NCI-H187 (cell line): Measurements from ENCODE around the gene BSND.

Experiments
- DNase-seq, 2 experiments: peaks; one replicate each; lab custom pipeline; 2025; lab: John Stamatoyannopoulos, UW

Gene BSND

GRCh38 chr1:55045430-55045829 is 46.7 kb downstream of the BSND start:
- DNase-seq = no peak

- no peak for DNase-seq
Observed at GRCh38 chr1:55046871-55047270, 48.1 kb downstream of the BSND start.

GRCh38 chr1:55047611-55048010 is 48.9 kb downstream of the BSND start:
- DNase-seq = no peak

DNA sequence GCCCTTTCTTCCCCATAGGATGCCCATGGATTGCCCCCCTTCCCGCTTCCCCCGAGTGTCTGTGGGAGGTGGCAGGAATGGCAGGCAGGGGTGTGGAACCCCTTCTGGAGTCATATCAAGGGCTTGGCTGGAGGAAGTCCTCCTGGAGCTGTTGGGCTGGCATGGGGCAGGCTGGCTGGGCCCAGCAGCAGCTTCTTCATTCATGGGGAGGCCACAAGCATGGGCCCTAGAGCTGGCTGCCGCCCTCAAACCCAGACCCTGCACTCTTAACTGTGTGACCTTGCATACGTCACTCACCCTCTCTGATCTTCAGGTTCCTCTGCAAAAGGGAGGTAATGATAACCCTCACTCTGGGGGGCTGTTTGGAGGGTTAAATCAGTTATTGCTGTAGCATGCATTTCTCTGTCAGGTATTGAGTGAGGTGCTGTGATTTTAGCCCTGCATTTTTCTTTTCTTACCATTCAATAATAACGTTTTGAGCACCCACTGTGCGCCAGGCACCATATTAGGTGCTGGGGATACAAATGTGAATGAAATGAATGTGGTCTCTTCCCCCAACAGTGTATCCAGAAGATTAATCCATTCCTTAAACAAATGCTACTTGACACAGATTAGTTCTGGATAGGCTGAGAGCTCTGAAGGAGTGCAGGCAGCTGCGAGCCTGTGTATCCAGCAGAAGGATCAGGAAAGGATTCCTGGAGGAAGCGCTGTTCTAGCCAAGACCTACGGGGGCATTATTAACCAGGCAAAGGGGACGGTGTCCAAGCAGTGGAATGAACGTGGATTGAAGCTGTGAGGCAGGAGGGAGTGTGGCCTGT is 49.9 kb downstream of the BSND start:
- no peak for DNase-seq

DNA sequence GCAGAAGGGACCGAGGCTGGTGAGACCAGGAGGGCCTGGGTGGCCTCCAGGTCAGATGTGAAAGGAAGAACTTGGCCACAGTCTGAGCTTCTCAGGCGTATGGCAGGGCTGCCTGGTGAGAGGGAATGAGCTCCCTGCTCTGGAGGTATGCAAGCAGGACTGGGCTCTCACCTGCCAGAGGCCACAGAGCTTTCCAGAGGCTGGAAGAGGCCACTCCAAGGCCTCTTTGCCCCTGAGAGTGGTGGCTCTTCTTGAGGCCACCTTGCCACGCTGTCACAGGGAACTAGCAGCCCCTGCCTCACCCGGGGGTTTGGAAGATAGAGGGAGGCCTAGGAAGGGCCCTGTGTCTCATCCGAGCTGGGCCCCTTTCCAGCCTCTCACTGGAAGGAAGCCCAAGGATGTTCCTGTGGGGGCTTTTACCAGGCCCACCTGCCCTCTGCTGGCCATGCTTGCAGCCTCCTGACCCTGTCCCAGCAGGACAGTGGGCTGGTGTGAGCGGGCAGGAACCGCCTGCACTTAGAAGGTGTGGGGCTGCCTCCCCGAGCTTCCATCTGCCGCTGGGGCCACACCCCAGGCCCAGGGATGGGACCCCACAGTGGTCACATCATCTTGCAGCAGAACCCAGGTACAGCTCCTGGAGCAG is 50.7 kb downstream of the BSND start:
- no peak for DNase-seq

DNA sequence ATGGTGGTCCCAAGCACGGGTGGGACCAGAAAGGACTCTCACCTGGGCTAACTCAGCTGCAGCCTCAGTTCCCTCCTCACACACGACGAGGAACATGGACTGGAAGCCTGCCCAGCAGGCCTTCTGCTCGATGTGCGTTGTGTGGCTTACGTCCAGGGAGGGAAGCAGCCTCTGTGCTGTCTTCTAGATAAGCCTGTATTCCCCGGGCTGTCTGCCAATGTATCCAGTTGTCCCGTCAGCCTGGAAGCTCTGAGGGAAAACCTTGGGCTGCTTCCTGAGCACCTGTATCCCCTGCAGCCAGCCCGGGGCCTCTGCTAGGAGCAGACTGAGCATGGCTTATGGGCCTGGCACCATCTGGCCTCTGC is 51.2 kb downstream of the BSND start:
- DNase-seq = no peak

DNA sequence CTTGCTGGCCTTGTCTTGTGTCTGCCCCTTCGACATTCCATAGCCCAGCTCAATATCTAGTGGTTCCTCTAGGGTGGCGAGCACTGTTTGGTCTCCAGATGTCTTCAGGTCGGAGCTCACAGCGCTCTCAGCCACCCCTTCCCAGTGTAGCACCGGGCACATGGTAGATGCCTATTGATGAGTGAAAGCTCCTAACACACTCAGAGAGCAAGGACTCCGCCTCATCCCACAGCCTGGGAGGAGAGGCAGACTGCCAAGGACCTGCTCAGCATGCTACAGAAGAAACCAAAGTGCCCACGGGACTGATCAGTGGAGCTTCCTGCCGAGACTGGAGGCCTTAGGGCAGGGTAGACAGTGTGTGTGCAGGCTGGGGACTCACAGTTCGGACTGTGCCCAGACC is 51.5 kb downstream of the BSND start:
- DNase-seq = no peak

- no peak for DNase-seq
Observed at GRCh38 chr1:55051169-55051568, 52.4 kb downstream of the BSND start.

GRCh38 chr1:55051621-55052020 is 52.9 kb downstream of the BSND start:
- no peak for DNase-seq

DNA sequence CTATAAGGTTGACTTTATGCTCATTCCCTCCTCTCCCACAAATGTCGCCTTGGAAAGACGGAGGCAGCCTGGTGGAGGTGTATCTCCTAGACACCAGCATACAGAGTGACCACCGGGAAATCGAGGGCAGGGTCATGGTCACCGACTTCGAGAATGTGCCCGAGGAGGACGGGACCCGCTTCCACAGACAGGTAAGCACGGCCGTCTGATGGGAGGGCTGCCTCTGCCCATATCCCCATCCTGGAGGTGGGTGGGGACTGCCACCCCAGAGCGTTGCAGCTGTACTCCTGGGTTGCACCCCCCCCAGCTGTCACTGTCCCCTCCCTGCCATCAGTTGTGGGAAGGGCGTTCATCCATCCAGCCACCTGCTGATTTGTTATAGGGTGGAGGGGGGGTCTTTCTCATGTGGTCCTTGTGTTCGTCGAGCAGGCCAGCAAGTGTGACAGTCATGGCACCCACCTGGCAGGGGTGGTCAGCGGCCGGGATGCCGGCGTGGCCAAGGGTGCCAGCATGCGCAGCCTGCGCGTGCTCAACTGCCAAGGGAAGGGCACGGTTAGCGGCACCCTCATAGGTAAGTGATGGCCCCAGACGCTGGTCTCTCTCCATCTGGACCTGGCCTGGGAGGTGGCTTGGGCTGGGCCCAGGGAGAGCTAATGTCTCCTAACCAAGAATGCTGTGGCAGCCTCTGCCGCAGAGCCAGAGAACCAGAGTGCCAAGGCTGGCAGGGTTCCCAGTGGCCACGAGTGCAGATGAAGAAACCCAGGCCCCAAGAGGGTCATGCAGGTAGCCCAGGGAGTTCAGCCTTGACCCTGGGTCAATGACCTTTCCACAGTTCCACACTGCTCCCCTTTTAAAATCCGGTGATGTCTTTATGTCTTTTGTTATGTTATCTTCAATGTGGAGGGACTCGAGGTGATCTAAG is 53.7 kb downstream of the BSND start:
- DNase-seq = no peak

GRCh38 chr1:55053265-55053954 is 54.7 kb downstream of the BSND start:
- no peak for DNase-seq

GRCh38 chr1:55054396-55054795 is 55.7 kb downstream of the BSND start:
- DNase-seq = no peak

- DNase-seq = no peak
Observed at GRCh38 chr1:55055084-55055882, 56.5 kb downstream of the BSND start.

GRCh38 chr1:55055951-55056631 is 57.4 kb downstream of the BSND start:
- no peak for DNase-seq

- no peak for DNase-seq
Observed at GRCh38 chr1:55056632-55056992, 57.9 kb downstream of the BSND start.

DNA sequence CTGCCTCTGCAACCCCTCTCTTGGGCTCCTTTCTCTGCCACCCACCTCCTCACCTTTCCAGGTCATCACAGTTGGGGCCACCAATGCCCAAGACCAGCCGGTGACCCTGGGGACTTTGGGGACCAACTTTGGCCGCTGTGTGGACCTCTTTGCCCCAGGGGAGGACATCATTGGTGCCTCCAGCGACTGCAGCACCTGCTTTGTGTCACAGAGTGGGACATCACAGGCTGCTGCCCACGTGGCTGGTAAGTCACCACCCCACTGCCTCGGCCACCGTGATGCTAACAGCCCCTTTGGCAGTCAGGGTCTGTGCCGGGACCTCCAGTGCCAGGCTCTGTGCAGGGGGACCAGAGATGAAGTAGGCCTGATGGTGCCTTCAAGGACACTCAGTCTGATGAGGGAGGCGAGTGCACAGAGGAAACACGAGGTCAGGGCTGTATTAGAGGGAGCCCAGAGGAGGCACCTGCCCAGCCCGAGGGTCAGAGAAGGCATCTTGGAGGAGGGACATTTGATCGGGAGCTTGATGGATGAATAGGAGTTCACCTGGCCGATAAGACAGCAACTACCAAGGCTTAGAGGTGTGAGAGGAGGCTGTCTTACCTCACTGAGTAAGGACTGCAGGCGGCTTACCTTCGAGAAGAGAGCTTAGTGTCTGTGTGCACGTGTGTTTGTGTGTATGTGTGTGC is 58.7 kb downstream of the BSND start:
- no peak for DNase-seq

- no peak for DNase-seq
Observed at GRCh38 chr1:55057956-55058298, 59.2 kb downstream of the BSND start.

DNA sequence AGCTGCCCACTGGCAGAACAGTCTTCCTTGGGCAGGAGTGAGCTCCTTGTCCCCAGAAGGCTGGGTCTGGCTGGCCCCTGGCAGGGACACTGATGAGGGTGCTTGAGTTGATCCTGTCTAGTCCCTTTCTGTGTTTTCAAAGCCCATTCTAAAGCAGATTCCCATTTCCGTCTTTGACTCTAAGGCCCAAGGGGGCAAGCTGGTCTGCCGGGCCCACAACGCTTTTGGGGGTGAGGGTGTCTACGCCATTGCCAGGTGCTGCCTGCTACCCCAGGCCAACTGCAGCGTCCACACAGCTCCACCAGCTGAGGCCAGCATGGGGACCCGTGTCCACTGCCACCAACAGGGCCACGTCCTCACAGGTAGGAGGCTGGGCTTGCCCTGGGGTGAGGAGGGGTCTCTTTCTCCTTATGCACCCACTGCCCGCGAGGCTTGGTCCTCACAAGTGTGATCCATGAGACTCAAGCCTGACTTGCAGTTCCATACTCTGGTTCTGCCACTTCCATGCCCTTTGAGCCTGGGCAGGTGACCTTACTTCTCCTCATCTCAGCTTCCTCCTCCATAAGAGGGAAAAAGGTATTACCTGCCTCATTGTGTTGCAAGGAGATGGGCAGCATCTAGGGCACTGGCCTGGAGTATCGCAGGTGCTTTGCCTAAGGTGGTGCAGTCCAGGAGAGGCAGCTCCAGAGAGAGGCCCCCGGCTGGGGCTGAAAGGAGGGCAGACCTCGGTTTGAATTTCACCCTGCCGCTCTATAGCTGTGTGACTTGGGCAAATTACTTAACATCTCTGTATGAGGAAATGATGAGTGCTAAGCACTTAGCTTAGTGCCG is 60.8 kb downstream of the BSND start:
- no peak for DNase-seq
